SK-N-SH treated with all-trans-retinoic acid at 6 μM for 48 hours (cell line): ENCODE measurements around the gene OXER1.

Experiments
- ATAC-seq: fragments of 200-7000 bp; cut with Tn5 transposase; 3 replicates; pipeline ENCODE4 v1.9.1; 2020; ENCODE audit warnings: mild to moderate bottlenecking, moderate library complexity
- ARNTL ChIP-seq: fragments of 450-650 bp; formaldehyde crosslinking; IDR thresholded peaks from 2 replicates; pipeline ENCODE4 v1.5.0; 2020; ENCODE audit warnings: low read depth, mild to moderate bottlenecking, moderate library complexity, borderline replicate concordance
- BACH2 ChIP-seq: fragments of 250-450 bp; sonication (Bioruptor Pico); IDR thresholded peaks from 2 replicates; pipeline ENCODE4 v1.9.0; 2021; ENCODE audit warnings: mild to moderate bottlenecking, borderline replicate concordance
- CSDC2 ChIP-seq: fragments of 250-450 bp; sonication (Bioruptor Pico); IDR thresholded peaks from 2 replicates; pipeline ENCODE4 v1.5.0; 2020; ENCODE audit warnings: mild to moderate bottlenecking, moderate library complexity
- ESRRG ChIP-seq: fragments of 250-450 bp; sonication (Bioruptor Pico); IDR thresholded peaks from 2 replicates; pipeline ENCODE4 v1.6.1; 2021; ENCODE audit warnings: mild to moderate bottlenecking
- GLIS3 ChIP-seq: fragments of 250-450 bp; sonication (Bioruptor Pico); IDR thresholded peaks from 2 replicates; pipeline ENCODE4 v1.5.0; 2020; ENCODE audit warnings: mild to moderate bottlenecking, moderate library complexity
- OSR1 ChIP-seq: fragments of 250-450 bp; sonication (Bioruptor Pico); IDR thresholded peaks from 2 replicates; pipeline ENCODE4 v1.8.0; 2022; ENCODE audit warnings: moderate library complexity, mild to moderate bottlenecking, inconsistent platforms
- PPARA ChIP-seq: fragments of 250-450 bp; sonication (Bioruptor Pico); IDR thresholded peaks from 2 replicates; pipeline ENCODE4 v1.5.0; 2020; ENCODE audit warnings: mild to moderate bottlenecking, borderline replicate concordance
- RARB ChIP-seq: fragments of 250-450 bp; sonication (Bioruptor Pico); IDR thresholded peaks from 2 replicates; pipeline ENCODE4 v1.8.0; 2021; ENCODE audit warnings: mild to moderate bottlenecking, moderate library complexity
- SNAI2 ChIP-seq: fragments of 250-450 bp; sonication (Bioruptor Pico); IDR thresholded peaks from 2 replicates; pipeline ENCODE4 v1.5.0; 2020; ENCODE audit warnings: mild to moderate bottlenecking, moderate library complexity
- TCF4 ChIP-seq: fragments of 250-450 bp; sonication (Bioruptor Pico); IDR thresholded peaks from 2 replicates; pipeline ENCODE4 v1.8.0; 2021; ENCODE audit warnings: mild to moderate bottlenecking, moderate library complexity, borderline replicate concordance
- TOX ChIP-seq: fragments of 250-450 bp; sonication (Bioruptor Pico); IDR thresholded peaks from 2 replicates; pipeline ENCODE4 v1.8.0; 2021; ENCODE audit warnings: mild to moderate bottlenecking, moderate library complexity, borderline replicate concordance
- ZC3H10 ChIP-seq: fragments of 250-450 bp; sonication (Bioruptor Pico); IDR thresholded peaks from 2 replicates; pipeline ENCODE4 v1.5.1; 2021; ENCODE audit warnings: mild to moderate bottlenecking, moderate library complexity
- ZFP3 ChIP-seq: fragments of 250-450 bp; sonication (Bioruptor Pico); IDR thresholded peaks from 2 replicates; pipeline ENCODE4 v1.5.0; 2020; ENCODE audit warnings: mild to moderate bottlenecking, moderate library complexity
- ZNF565 ChIP-seq: fragments of 450-650 bp; formaldehyde crosslinking; conservative IDR thresholded peaks from 2 replicates; pipeline ENCODE4 v1.5.0; 2020; ENCODE audit warnings: low read depth, mild to moderate bottlenecking, moderate library complexity
- ZNF8 ChIP-seq: fragments of 450-650 bp; formaldehyde crosslinking; IDR thresholded peaks from 2 replicates; pipeline ENCODE4 v1.5.0; 2020; ENCODE audit warnings: mild to moderate bottlenecking, moderate library complexity
- TF ChIP-seq, protein P1 (sequence below): fragments of 250-450 bp; sonication (Bioruptor Pico); IDR thresholded peaks from 2 replicates; pipeline ENCODE4 v1.5.0; 2020; ENCODE audit warnings: mild to moderate bottlenecking, moderate library complexity
- TF ChIP-seq, protein P2 (sequence below): fragments of 250-450 bp; sonication (Bioruptor Pico); IDR thresholded peaks from 2 replicates; pipeline ENCODE4 v1.5.1; 2020; ENCODE audit warnings: low read depth, mild to moderate bottlenecking, moderate library complexity
- TF ChIP-seq, protein P3 (sequence below): fragments of 250-450 bp; sonication (Bioruptor Pico); IDR thresholded peaks from 2 replicates; pipeline ENCODE4 v1.8.0; 2021; ENCODE audit warnings: low read depth, mild to moderate bottlenecking, moderate library complexity, borderline replicate concordance
- TF ChIP-seq, protein P4 (sequence below): fragments of 250-450 bp; sonication (Bioruptor Pico); IDR thresholded peaks from 2 replicates; pipeline ENCODE4 v1.8.0; 2020; ENCODE audit warnings: mild to moderate bottlenecking, moderate library complexity, borderline replicate concordance
- TF ChIP-seq, protein P5 (sequence below): fragments of 250-450 bp; sonication (Bioruptor Pico); IDR thresholded peaks from 2 replicates; pipeline ENCODE4 v1.5.1; 2021; ENCODE audit warnings: mild to moderate bottlenecking, moderate library complexity

OXER1 gene

DNA sequence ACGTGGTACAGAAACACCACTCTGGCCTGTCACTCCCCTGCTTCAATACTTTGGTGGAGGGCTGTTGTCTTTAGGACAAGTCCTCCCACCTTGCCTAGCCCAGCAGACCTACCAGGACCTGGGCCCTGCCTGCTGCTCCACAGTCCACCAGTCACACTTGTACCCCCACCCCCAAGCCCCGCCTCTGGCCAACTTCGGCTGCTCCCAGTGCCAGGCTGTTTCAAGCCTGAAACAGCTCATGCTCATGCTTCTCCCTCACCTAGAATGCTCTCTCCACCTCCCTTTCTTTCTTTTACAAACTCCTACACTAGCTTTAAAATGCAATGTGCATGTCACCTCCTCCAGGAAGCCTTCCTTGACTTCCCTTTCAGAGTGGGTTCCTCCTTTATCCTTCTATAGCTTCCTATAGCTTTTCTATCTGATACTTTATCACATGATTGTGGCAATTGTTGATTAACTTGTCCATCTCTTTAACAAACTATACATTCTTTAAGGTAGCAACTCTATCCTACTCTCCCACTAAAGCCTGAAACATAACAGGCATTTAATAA is 4.8 kb upstream of the OXER1 start:
- TF ChIP-seq ZFP3 (CRISPR knock-in tag) (peak; percentile 98), GLIS3 (CRISPR knock-in tag) (no peak)
- ATAC-seq = no peak

DNA sequence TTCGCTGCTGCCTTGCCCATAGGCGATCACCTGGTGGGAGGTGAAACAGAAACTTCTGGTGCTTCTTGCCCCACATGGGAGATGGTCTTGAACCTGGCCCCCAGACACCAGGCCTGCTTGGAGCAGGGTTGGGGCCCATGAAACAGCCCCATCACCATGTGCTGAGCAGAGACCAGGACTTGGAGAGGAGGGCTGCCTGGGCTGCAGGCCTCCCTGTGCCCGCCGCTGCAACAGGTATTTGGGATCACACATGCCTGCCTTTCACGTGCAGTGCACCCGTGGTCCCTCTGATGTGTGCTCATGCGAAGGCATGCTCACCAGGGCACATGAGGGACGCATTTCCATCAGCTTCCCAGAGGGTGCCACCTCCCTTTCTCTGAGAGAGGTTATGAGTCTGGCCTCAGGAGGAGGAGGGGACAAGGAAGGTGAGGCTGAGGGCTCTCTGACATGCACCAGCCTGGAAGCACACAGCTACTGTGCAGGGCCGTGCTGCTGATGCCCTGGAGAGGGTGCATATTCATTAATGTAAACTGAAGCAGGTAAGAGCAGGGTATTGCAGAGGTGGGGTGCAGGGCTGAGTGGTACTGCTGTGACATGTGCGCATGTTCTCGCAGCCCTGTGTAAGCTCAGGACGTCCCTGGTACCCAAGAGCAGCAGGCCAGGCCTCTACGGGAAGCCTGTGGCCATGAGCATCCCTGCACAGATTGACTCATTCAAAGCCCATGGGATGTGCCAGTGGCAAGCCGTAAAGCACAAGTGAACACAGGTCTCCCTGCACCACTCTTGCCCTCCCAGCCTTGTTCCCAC is 4.2 kb upstream of the OXER1 start:
- ATAC-seq = no peak
- TF ChIP-seq, protein P1, sequence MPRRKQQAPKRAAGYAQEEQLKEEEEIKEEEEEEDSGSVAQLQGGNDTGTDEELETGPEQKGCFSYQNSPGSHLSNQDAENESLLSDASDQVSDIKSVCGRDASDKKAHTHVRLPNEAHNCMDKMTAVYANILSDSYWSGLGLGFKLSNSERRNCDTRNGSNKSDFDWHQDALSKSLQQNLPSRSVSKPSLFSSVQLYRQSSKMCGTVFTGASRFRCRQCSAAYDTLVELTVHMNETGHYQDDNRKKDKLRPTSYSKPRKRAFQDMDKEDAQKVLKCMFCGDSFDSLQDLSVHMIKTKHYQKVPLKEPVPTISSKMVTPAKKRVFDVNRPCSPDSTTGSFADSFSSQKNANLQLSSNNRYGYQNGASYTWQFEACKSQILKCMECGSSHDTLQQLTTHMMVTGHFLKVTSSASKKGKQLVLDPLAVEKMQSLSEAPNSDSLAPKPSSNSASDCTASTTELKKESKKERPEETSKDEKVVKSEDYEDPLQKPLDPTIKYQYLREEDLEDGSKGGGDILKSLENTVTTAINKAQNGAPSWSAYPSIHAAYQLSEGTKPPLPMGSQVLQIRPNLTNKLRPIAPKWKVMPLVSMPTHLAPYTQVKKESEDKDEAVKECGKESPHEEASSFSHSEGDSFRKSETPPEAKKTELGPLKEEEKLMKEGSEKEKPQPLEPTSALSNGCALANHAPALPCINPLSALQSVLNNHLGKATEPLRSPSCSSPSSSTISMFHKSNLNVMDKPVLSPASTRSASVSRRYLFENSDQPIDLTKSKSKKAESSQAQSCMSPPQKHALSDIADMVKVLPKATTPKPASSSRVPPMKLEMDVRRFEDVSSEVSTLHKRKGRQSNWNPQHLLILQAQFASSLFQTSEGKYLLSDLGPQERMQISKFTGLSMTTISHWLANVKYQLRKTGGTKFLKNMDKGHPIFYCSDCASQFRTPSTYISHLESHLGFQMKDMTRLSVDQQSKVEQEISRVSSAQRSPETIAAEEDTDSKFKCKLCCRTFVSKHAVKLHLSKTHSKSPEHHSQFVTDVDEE (CRISPR knock-in tag) = no peak
- TF ChIP-seq RARB = no peak
- no peak for TF ChIP-seq ESRRG (CRISPR knock-in tag)
- TF ChIP-seq CSDC2 = no peak
- TF ChIP-seq, protein P2, sequence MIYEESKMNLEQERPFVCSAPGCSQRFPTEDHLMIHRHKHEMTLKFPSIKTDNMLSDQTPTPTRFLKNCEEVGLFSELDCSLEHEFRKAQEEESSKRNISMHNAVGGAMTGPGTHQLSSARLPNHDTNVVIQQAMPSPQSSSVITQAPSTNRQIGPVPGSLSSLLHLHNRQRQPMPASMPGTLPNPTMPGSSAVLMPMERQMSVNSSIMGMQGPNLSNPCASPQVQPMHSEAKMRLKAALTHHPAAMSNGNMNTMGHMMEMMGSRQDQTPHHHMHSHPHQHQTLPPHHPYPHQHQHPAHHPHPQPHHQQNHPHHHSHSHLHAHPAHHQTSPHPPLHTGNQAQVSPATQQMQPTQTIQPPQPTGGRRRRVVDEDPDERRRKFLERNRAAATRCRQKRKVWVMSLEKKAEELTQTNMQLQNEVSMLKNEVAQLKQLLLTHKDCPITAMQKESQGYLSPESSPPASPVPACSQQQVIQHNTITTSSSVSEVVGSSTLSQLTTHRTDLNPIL (CRISPR knock-in tag) = no peak
- TF ChIP-seq GLIS3 (CRISPR knock-in tag) = no peak
- TF ChIP-seq TOX (CRISPR knock-in tag) = no peak
- TF ChIP-seq ARNTL (CRISPR knock-in tag) = no peak
- TF ChIP-seq TCF4 (CRISPR knock-in tag) = no peak
- TF ChIP-seq OSR1 (CRISPR knock-in tag) = no peak
- TF ChIP-seq, protein P3, sequence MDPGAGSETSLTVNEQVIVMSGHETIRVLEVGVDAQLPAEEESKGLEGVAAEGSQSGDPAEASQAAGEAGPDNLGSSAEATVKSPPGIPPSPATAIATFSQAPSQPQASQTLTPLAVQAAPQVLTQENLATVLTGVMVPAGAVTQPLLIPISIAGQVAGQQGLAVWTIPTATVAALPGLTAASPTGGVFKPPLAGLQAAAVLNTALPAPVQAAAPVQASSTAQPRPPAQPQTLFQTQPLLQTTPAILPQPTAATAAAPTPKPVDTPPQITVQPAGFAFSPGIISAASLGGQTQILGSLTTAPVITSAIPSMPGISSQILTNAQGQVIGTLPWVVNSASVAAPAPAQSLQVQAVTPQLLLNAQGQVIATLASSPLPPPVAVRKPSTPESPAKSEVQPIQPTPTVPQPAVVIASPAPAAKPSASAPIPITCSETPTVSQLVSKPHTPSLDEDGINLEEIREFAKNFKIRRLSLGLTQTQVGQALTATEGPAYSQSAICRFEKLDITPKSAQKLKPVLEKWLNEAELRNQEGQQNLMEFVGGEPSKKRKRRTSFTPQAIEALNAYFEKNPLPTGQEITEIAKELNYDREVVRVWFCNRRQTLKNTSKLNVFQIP (CRISPR knock-in tag) = no peak
- no peak for TF ChIP-seq ZNF8
- TF ChIP-seq PPARA (CRISPR knock-in tag) = no peak
- no peak for TF ChIP-seq BACH2 (CRISPR knock-in tag)
- TF ChIP-seq ZC3H10 (CRISPR knock-in tag) = no peak
- TF ChIP-seq ZNF565 (CRISPR knock-in tag) = no peak
- TF ChIP-seq, protein P4, sequence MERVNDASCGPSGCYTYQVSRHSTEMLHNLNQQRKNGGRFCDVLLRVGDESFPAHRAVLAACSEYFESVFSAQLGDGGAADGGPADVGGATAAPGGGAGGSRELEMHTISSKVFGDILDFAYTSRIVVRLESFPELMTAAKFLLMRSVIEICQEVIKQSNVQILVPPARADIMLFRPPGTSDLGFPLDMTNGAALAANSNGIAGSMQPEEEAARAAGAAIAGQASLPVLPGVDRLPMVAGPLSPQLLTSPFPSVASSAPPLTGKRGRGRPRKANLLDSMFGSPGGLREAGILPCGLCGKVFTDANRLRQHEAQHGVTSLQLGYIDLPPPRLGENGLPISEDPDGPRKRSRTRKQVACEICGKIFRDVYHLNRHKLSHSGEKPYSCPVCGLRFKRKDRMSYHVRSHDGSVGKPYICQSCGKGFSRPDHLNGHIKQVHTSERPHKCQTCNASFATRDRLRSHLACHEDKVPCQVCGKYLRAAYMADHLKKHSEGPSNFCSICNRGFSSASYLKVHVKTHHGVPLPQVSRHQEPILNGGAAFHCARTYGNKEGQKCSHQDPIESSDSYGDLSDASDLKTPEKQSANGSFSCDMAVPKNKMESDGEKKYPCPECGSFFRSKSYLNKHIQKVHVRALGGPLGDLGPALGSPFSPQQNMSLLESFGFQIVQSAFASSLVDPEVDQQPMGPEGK (CRISPR knock-in tag) = no peak
- TF ChIP-seq SNAI2 (CRISPR knock-in tag) = no peak
- TF ChIP-seq ZFP3 (CRISPR knock-in tag) = no peak

DNA sequence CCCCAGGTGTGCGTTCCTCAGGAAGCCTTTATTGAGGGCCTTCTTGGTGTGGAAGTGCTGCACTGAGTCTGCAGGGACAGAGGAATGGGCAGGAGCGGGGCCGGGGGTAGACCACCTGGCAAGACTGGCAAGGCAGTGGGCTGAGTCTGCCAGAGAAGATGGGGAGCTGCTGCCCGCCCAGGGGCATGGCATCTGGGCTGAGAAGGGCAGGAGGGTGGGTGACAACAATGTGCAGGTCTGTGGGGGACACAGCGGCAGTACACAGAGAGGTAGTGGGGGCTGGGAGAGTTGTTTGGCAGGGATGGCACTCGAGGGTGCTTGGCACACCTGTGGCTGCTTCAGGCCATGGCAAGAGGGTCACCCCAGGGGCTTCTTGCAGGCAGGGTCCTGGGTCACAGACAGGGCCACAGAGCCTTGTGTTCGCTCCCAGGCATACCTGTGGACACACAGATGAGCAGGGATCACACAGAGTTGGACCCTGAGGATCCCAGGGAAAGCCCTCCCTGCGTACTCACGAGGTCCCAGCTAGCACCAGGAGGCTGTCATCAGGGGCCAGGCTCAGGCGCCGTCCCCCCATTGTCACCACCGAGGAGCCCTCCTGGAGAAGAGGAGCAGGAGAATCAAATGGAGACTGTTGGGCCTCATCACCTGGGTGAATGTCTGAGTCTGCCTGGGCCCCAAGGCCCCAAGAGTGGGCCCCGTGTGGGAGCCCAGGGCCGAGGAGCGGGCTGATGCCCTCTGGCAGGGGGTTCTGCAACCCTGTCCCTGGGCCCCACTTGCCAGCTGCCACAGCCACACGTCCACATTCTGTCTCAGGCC is 3.4 kb upstream of the OXER1 start:
- TF ChIP-seq, protein P3 (CRISPR knock-in tag) = no peak
- TF ChIP-seq, protein P5, sequence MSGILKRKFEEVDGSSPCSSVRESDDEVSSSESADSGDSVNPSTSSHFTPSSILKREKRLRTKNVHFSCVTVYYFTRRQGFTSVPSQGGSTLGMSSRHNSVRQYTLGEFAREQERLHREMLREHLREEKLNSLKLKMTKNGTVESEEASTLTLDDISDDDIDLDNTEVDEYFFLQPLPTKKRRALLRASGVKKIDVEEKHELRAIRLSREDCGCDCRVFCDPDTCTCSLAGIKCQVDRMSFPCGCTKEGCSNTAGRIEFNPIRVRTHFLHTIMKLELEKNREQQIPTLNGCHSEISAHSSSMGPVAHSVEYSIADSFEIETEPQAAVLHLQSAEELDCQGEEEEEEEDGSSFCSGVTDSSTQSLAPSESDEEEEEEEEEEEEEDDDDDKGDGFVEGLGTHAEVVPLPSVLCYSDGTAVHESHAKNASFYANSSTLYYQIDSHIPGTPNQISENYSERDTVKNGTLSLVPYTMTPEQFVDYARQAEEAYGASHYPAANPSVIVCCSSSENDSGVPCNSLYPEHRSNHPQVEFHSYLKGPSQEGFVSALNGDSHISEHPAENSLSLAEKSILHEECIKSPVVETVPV (CRISPR knock-in tag) = no peak
- TF ChIP-seq BACH2 (CRISPR knock-in tag) (no peak), ARNTL (CRISPR knock-in tag) (no peak), ZNF565 (CRISPR knock-in tag) (no peak), CSDC2 (no peak)

More for the DNA sequence above, 3.4 kb upstream of the OXER1 start:
- ATAC-seq = no peak
